Immature natural killer cell (primary cell): ENCODE results near the gene KCNK1. TPM values are rescaled to one million over a fixed set of nuclear protein-coding genes. Genes with fewer than 3 reads are reported as not detected.

ENCODE experiments used
- DNase-seq, 3 donors: peaks; one replicate each; pipeline ENCODE4 v3.0.0; 2022; ENCODE audit warnings: mixed read lengths in 1 of 3
- H3K27ac Mint-ChIP-seq, 6 donors: one replicate each; pipeline ENCODE4 v1.8.0; 2020; ENCODE audit warnings: mixed read lengths in 6 of 6, mild to moderate bottlenecking in 5 of 6, inconsistent platforms in 4 of 6, moderate library complexity in 3 of 6
- H3K27me3 Mint-ChIP-seq, 3 donors: one replicate each; pipeline ENCODE4 v1.8.0; 2020 to 2021; ENCODE audit warnings: low read depth in 3 of 3, mild to moderate bottlenecking in 3 of 3, mixed read lengths in 3 of 3, moderate library complexity in 3 of 3, inconsistent platforms in 1 of 3
- H3K36me3 Mint-ChIP-seq, 3 donors: one replicate each; pipeline ENCODE4 v1.8.0; 2020; ENCODE audit warnings: mixed read lengths in 3 of 3, inconsistent platforms in 2 of 3, mild to moderate bottlenecking in 2 of 3
- H3K4me1 Mint-ChIP-seq, 2 donors: one replicate each; pipeline ENCODE4 v1.8.0; 2020; ENCODE audit warnings: inconsistent platforms in 2 of 2, mild to moderate bottlenecking in 2 of 2, mixed read lengths in 2 of 2, moderate library complexity in 1 of 2
- H3K4me3 Mint-ChIP-seq, 5 donors: one replicate each; pipeline ENCODE4 v1.8.0; 2020; ENCODE audit warnings: mild to moderate bottlenecking in 5 of 5, mixed read lengths in 5 of 5, inconsistent platforms in 3 of 5, moderate library complexity in 3 of 5
- H3K9me3 Mint-ChIP-seq, 6 donors: one replicate each; pipeline ENCODE4 v1.8.0; 2020; ENCODE audit warnings: mild to moderate bottlenecking in 6 of 6, mixed read lengths in 6 of 6, inconsistent platforms in 4 of 6, moderate library complexity in 3 of 6
- polyA plus RNA-seq, 3 donors: library from polyadenylated mRNA; unstranded; fragments of 300-500 nt; fragmentation: Illumina TruSeq; gene quantifications; one replicate each; pipeline ENCODE4 v1.2.3, GENCODE V29; 2021

The KCNK1 gene
- not detected for polyA plus RNA-seq

- no peak for DNase-seq
- Mint-ChIP-seq H3K9me3 (peaks cover 0 to 11% (median 4%) of the 10 kb centered on the region in 6 donors), H3K4me1 (no peaks in the 10 kb centered on the region), H3K27ac (no peak within 1 kb of the TSS), H3K4me3 (no peak within 1 kb of the TSS), H3K27me3 (peaks cover 3 to 19% (median 10%) of the 10 kb centered on the region in 3 donors), H3K36me3 (peaks cover 0 to 3% (median 0%) of the 10 kb centered on the region in 3 donors)
Observed at GRCh38 chr1:233613252-233614172, at the start of gene KCNK1. Gene KCNK1, plus strand, starts transcription at chr1:233614106. Its CDS starts 66 bp downstream, at chr1:233614172.

- Mint-ChIP-seq H3K36me3 (peaks cover 0 to 4% (median 0%) of the 10 kb centered on the region in 3 donors), H3K27me3 (peaks cover 1 to 3% (median 2%) of the 10 kb centered on the region in 3 donors), H3K9me3 (peaks cover 5 to 37% (median 16%) of the 10 kb centered on the region in 6 donors), H3K27ac (no peak overlapping the region), H3K4me1 (no peaks in the 10 kb centered on the region), H3K4me3 (no peak overlapping the region)
- DNase-seq: no peak
Observed at GRCh38 chr1:233565313-233565712, 48.6 kb upstream of the KCNK1 start.

- no peak for DNase-seq
- Mint-ChIP-seq H3K4me1 (no peaks in the 10 kb centered on the region), H3K4me3 (no peak overlapping the region), H3K36me3 (no peaks in the 10 kb centered on the region), H3K27me3 (peaks cover 0 to 3% (median 1%) of the 10 kb centered on the region in 3 donors), H3K27ac (no peak overlapping the region), H3K9me3 (peaks cover 0 to 25% (median 7%) of the 10 kb centered on the region in 6 donors)
Observed at GRCh38 chr1:233566886-233567285, 47.0 kb upstream of the KCNK1 start.

GRCh38 chr1:233569636-233570035, 44.3 kb upstream of the KCNK1 start:
- Mint-ChIP-seq H3K9me3 (peaks cover 0 to 6% (median under 1%) of the 10 kb centered on the region in 6 donors), H3K27me3 (peaks cover 0 to 3% (median 1%) of the 10 kb centered on the region in 3 donors), H3K27ac (no peak overlapping the region), H3K4me1 (no peaks in the 10 kb centered on the region), H3K36me3 (no peaks in the 10 kb centered on the region), H3K4me3 (no peak overlapping the region)
- DNase-seq: no peak

- H3K36me3 Mint-ChIP-seq: no peaks in the 10 kb centered on the region
- peaks cover 0 to 3% (median 1%) of the 10 kb centered on the region in 3 donors for H3K27me3 Mint-ChIP-seq
- DNase-seq: no peak
- no peaks in the 10 kb centered on the region for H3K4me1 Mint-ChIP-seq
- H3K9me3 Mint-ChIP-seq: peaks cover 0 to 6% (median 0%) of the 10 kb centered on the region in 6 donors
- no peak overlapping the region for H3K27ac Mint-ChIP-seq
- no peak overlapping the region for H3K4me3 Mint-ChIP-seq
Observed at GRCh38 chr1:233570216-233570615, 43.7 kb upstream of the KCNK1 start.

GRCh38 chr1:233570706-233571105, 43.2 kb upstream of the KCNK1 start:
- no peaks in the 10 kb centered on the region for H3K36me3 Mint-ChIP-seq
- DNase-seq: no peak
- H3K27ac Mint-ChIP-seq: no peak overlapping the region
- peaks cover 0 to 3% (median 0%) of the 10 kb centered on the region in 6 donors for H3K9me3 Mint-ChIP-seq
- no peak overlapping the region for H3K4me3 Mint-ChIP-seq
- H3K4me1 Mint-ChIP-seq: no peaks in the 10 kb centered on the region
- H3K27me3 Mint-ChIP-seq: peaks cover 0 to 3% (median 0%) of the 10 kb centered on the region in 3 donors

GRCh38 chr1:233572896-233573295, 41.0 kb upstream of the KCNK1 start:
- no peaks in the 10 kb centered on the region for H3K36me3 Mint-ChIP-seq

GRCh38 chr1:233575450-233575849, 38.5 kb upstream of the KCNK1 start:
- H3K4me3 Mint-ChIP-seq: no peak overlapping the region
- H3K9me3 Mint-ChIP-seq: peaks cover 0 to 7% (median 3%) of the 10 kb centered on the region in 6 donors
- no peaks in the 10 kb centered on the region for H3K36me3 Mint-ChIP-seq
- no peak for DNase-seq
- H3K4me1 Mint-ChIP-seq: no peaks in the 10 kb centered on the region
- no peak overlapping the region for H3K27ac Mint-ChIP-seq
- peaks cover 0 to 1% (median 0%) of the 10 kb centered on the region in 3 donors for H3K27me3 Mint-ChIP-seq

More at GRCh38 chr1:233572896-233573295, 41.0 kb upstream of the KCNK1 start:
- no peak overlapping the region for H3K4me3 Mint-ChIP-seq
- peaks cover 0 to 3% (median 0%) of the 10 kb centered on the region in 3 donors for H3K27me3 Mint-ChIP-seq
- no peak overlapping the region for H3K27ac Mint-ChIP-seq
- no peaks in the 10 kb centered on the region for H3K4me1 Mint-ChIP-seq
- H3K9me3 Mint-ChIP-seq: peaks cover 0 to 3% (median 0%) of the 10 kb centered on the region in 6 donors
- DNase-seq: no peak

GRCh38 chr1:233582439-233582838, 31.5 kb upstream of the KCNK1 start:
- H3K27ac Mint-ChIP-seq: no peak overlapping the region
- H3K4me3 Mint-ChIP-seq: no peak overlapping the region
- no peaks in the 10 kb centered on the region for H3K36me3 Mint-ChIP-seq
- peaks cover 0 to 25% (median 6%) of the 10 kb centered on the region in 6 donors for H3K9me3 Mint-ChIP-seq
- no peak for DNase-seq
- peaks cover 0 to 7% (median 3%) of the 10 kb centered on the region in 3 donors for H3K27me3 Mint-ChIP-seq
- no peaks in the 10 kb centered on the region for H3K4me1 Mint-ChIP-seq

GRCh38 chr1:233584376-233584775, 29.5 kb upstream of the KCNK1 start:
- H3K9me3 Mint-ChIP-seq: peaks cover 0 to 22% (median 4%) of the 10 kb centered on the region in 6 donors
- DNase-seq: no peak
- H3K27ac Mint-ChIP-seq: no peak overlapping the region
- peaks cover 0 to 7% (median 3%) of the 10 kb centered on the region in 3 donors for H3K27me3 Mint-ChIP-seq
- no peaks in the 10 kb centered on the region for H3K36me3 Mint-ChIP-seq
- H3K4me3 Mint-ChIP-seq: no peak overlapping the region
- no peaks in the 10 kb centered on the region for H3K4me1 Mint-ChIP-seq

GRCh38 chr1:233584931-233585330, 29.0 kb upstream of the KCNK1 start:
- H3K4me1 Mint-ChIP-seq: no peaks in the 10 kb centered on the region
- DNase-seq: no peak
- H3K9me3 Mint-ChIP-seq: peaks cover 0 to 20% (median 3%) of the 10 kb centered on the region in 6 donors
- H3K27me3 Mint-ChIP-seq: peaks cover 0 to 9% (median 3%) of the 10 kb centered on the region in 3 donors
- no peak overlapping the region for H3K27ac Mint-ChIP-seq
- no peaks in the 10 kb centered on the region for H3K36me3 Mint-ChIP-seq
- no peak overlapping the region for H3K4me3 Mint-ChIP-seq

- Mint-ChIP-seq H3K27ac (no peak overlapping the region), H3K4me3 (no peak overlapping the region), H3K36me3 (no peaks in the 10 kb centered on the region), H3K4me1 (no peaks in the 10 kb centered on the region), H3K27me3 (peaks cover 2 to 4% (median 3%) of the 10 kb centered on the region in 3 donors), H3K9me3 (peaks cover 0 to 11% (median 0%) of the 10 kb centered on the region in 6 donors)
- no peak for DNase-seq
Observed at GRCh38 chr1:233586301-233586700, 27.6 kb upstream of the KCNK1 start.

GRCh38 chr1:233587196-233587595, 26.7 kb upstream of the KCNK1 start:
- DNase-seq: no peak
- Mint-ChIP-seq H3K27me3 (peaks cover 0 to 4% (median 2%) of the 10 kb centered on the region in 3 donors), H3K36me3 (no peaks in the 10 kb centered on the region), H3K27ac (no peak overlapping the region), H3K4me3 (no peak overlapping the region), H3K9me3 (peaks cover 0 to 11% (median 0%) of the 10 kb centered on the region in 6 donors), H3K4me1 (no peaks in the 10 kb centered on the region)
